Fibroblast of the aortic adventitia (primary cell): ENCODE results near the gene IL13RA2. TPM values are rescaled to one million over a fixed set of nuclear protein-coding genes. Genes with fewer than 3 reads are reported as not detected.

Experiments used
- DNase-seq: peaks from one replicate; pipeline ENCODE4 v3.0.0-alpha.2; 2010; ENCODE audit warnings: low read depth
- H3K4me3 ChIP-seq: 2 replicates; pipeline ENCODE4 v1.5.1; 2011; ENCODE audit warnings: low read depth, mild to moderate bottlenecking, control low read depth, low read length, moderate library complexity
- total RNA-seq: library from RNA; depleted of rRNA; stranded (reverse); fragments of >200 nt; gene quantifications from 2 replicates; pipeline ENCODE4 v1.2.3, GENCODE V29; 2012; ENCODE audit warnings: low replicate concordance
- TF ChIP-seq, protein P1 (sequence below): IDR thresholded peaks from 2 replicates; pipeline ENCODE4 v1.5.1; 2011; ENCODE audit warnings: mild to moderate bottlenecking, low read length, control low read depth, inconsistent platforms; ENCODE audit not compliant: insufficient read depth

IL13RA2 gene
- total RNA-seq, 1 donor = 213 TPM

DNA sequence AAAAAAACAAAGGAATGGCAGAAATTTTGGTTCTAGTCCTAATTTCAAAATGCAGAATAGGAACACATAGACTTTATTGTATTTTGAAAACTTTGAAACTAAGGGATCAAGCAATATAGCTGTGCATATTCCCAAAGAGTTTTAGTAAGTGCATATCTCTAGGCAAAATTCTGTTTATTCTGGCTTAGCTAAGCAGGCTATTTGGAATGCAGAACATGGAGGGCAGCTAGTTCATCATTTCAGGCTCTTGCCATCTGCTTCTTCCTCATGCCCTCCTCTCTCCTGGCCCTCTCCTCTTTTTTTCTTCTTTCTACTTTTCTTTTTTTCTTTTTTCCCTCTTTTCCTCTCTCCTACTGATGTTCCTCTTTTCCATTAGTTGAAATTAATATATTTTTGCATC is 12.0 kb upstream of the IL13RA2 start:
- TF ChIP-seq, protein P1, sequence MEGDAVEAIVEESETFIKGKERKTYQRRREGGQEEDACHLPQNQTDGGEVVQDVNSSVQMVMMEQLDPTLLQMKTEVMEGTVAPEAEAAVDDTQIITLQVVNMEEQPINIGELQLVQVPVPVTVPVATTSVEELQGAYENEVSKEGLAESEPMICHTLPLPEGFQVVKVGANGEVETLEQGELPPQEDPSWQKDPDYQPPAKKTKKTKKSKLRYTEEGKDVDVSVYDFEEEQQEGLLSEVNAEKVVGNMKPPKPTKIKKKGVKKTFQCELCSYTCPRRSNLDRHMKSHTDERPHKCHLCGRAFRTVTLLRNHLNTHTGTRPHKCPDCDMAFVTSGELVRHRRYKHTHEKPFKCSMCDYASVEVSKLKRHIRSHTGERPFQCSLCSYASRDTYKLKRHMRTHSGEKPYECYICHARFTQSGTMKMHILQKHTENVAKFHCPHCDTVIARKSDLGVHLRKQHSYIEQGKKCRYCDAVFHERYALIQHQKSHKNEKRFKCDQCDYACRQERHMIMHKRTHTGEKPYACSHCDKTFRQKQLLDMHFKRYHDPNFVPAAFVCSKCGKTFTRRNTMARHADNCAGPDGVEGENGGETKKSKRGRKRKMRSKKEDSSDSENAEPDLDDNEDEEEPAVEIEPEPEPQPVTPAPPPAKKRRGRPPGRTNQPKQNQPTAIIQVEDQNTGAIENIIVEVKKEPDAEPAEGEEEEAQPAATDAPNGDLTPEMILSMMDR = no peak
- no peak for DNase-seq
- H3K4me3 ChIP-seq = no peak overlapping the region

DNA sequence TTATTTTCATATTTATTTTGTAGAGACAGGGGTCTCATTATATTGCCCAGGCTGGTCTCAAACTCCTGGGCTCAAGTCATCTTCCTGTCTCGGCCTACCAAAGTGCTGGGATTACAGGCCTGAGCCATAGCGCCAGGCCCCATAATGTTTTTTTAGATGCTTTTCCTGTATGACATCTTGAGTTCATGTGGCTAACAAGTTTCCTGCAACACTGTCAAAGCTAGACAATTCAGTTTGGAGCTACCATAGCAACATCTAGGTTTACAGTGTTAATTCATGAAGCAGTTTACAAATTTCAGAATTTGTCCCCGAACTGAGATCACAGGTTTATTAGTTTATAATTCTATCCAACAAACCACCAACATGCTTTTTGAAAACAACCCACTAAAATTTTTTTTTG is 6.4 kb upstream of the IL13RA2 start:
- TF ChIP-seq, protein P1 = no peak
- H3K4me3 ChIP-seq = no peak overlapping the region
- DNase-seq = no peak

GRCh38 chrX:115023139-115023538 is 5.7 kb upstream of the IL13RA2 start:
- no peak overlapping the region for H3K4me3 ChIP-seq
- peak; percentile 87 for DNase-seq
- TF ChIP-seq, protein P1 = no peak

GRCh38 chrX:115021121-115021520 is 3.7 kb upstream of the IL13RA2 start:
- no peak overlapping the region for H3K4me3 ChIP-seq
- TF ChIP-seq, protein P1 = no peak
- no peak for DNase-seq

GRCh38 chrX:115018944-115019343 is 1.5 kb upstream of the IL13RA2 start:
- peak; percentile 37 for DNase-seq
- TF ChIP-seq, protein P1 = no peak
- no peak overlapping the region for H3K4me3 ChIP-seq

DNA sequence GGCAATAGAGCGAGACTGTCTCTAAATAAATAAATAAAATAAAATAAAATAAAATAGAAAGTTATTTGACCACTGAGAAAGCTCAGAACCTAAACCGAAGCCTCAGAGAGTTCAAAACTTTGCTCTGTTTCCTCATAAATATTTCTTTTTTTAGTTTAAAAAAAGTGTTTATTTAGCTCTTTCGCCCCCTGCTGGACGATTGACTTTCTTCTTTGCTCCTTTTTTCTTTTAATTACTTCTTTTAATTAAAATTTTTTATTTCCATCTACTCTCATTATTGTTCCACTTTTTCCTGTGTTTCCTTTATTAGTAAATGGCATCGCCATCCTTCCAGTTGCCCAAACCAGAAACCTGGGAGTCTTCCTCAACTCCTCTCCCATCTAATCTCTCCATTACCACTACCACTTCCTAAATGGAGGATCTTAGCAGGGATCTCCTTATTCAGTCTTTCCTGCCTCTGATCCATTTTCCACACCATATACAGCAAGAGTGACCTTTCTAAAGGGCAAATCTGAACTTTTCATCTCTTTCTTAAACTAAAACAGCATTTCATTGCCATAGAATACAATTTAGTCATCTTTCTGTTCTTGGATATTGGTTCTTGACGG is 728 bp upstream of the IL13RA2 start:
- TF ChIP-seq, protein P1 = no peak
- peak; percentile 26 for DNase-seq
- no peak overlapping the region for H3K4me3 ChIP-seq

GRCh38 chrX:115013705-115014104 is 3.7 kb downstream of the IL13RA2 start:
- DNase-seq = peak; percentile 57
- TF ChIP-seq, protein P1 = no peak
- H3K4me3 ChIP-seq = no peak overlapping the region
